ENCODE data around the gene PRKCA. TPM values are rescaled to one million over a fixed set of nuclear protein-coding genes. Genes with fewer than 3 reads are reported as not detected.

PRKCA gene
- total and polyA plus RNA-seq, 9 of the 15 experiments (the other 6 are each of a cell fraction or from before 2014, with no cell fraction given) = 3.2 to 33.0 (median 17.8) TPM

DNA sequence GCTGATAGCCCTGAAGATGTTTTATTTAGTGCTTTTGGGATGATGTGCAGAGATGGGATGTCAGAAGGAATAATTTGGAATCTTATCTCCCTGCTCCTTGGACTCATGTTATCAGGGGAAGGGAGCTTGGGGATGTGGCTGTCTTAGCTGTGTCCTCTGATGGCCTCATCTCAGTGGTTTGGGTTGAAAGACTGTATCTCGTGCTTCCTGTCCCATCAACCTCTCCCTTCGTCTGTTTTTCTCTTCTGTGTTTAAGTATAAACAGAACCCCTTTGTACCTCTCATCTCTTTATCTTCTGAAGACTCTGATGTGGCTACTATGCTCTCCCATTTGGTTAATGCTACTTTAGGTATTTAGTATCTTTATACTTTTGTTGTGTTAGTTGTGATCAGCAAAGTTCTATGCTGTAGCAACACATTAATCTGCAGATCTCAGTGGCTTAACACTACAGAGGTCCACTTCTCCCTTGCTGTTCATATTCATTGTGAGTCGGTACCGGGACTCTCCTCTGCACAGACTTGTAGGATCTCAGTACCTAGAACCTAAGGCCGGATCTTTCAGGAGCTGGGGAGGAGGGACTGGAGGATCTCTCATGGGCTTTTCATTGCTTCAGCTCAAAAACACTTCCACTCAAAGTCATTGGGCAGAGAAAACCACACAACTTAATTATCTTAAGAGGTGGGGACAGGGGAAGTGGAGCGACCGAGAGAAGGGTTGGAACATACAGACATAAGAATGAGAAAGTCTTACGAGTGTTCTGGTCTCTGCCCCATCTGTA is 28.8 kb downstream of the PRKCA start (continued):
- TF ChIP-seq BRD9 (IDR thresholded peaks at IDR 0.05; ENCODE audit: low read depth, partially characterized antibody) = no peak
- no peak for TF ChIP-seq RBM15 (IDR thresholded peaks at IDR 0.05; ENCODE audit: insufficient read depth, low read length)
- TF ChIP-seq GTF2F1 (IDR thresholded peaks at IDR 0.05; ENCODE audit: low read depth, low read length) = no peak
- TF ChIP-seq FOSL1 (tag; conservative IDR thresholded peaks at IDR 0.05) = peak; percentile 37; the same call in 1 of the 2 replicates
- no peak for TF ChIP-seq PHB (CRISPR knock-in tag; IDR thresholded peaks at IDR 0.05)
- no peak for TF ChIP-seq ZBTB17 (CRISPR knock-in tag; IDR thresholded peaks at IDR 0.05)
- no peak for TF ChIP-seq ZNF707 (CRISPR knock-in tag; conservative IDR thresholded peaks at IDR 0.05)
- no peak for TF ChIP-seq MTA3 (IDR thresholded peaks at IDR 0.05; ENCODE audit: borderline replicate concordance)
- TF ChIP-seq ARID1B (IDR thresholded peaks at IDR 0.05) = peak; percentile 68
- TF ChIP-seq, protein P1, sequence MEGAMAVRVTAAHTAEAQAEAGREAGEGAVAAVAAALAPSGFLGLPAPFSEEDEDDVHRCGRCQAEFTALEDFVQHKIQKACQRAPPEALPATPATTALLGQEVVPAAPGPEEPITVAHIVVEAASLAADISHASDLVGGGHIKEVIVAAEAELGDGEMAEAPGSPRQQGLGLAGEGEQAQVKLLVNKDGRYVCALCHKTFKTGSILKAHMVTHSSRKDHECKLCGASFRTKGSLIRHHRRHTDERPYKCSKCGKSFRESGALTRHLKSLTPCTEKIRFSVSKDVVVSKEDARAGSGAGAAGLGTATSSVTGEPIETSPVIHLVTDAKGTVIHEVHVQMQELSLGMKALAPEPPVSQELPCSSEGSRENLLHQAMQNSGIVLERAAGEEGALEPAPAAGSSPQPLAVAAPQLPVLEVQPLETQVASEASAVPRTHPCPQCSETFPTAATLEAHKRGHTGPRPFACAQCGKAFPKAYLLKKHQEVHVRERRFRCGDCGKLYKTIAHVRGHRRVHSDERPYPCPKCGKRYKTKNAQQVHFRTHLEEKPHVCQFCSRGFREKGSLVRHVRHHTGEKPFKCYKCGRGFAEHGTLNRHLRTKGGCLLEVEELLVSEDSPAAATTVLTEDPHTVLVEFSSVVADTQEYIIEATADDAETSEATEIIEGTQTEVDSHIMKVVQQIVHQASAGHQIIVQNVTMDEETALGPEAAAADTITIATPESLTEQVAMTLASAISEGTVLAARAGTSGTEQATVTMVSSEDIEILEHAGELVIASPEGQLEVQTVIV (CRISPR knock-in tag; IDR thresholded peaks at IDR 0.05; ENCODE audit: borderline replicate concordance) = no peak
- TF ChIP-seq SMARCA5 (IDR thresholded peaks at IDR 0.05) = no peak
- peak; percentile 44 for TF ChIP-seq ETV1 (tag; conservative IDR thresholded peaks at IDR 0.05; ENCODE audit: low read depth)
- 0 out of 2 replicates have a peak, but pooled peaks have one; percentile 39 for TF ChIP-seq LEF1 (IDR thresholded peaks at IDR 0.05)
- peak; percentile 31; the same call in 1 of the 2 replicates for TF ChIP-seq SMARCA4 (IDR thresholded peaks at IDR 0.05)
- peak; percentile 46; the same call in 1 of the 2 replicates for TF ChIP-seq SPI1 (IDR thresholded peaks at IDR 0.05; ENCODE audit: borderline replicate concordance, low read depth, low read length)
- 0 out of 4 replicates have a peak, but pooled peaks of 1 of the 2 experiments have one; percentile 24 for TF ChIP-seq FOXK2 (conservative IDR thresholded peaks at IDR 0.05 in 1 of 2, IDR thresholded peaks at IDR 0.05 in 1 of 2; ENCODE audit: low read depth in 2 of 2)
- TF ChIP-seq GABPB1 (CRISPR knock-in tag; IDR thresholded peaks at IDR 0.05) = peak; percentile 24; the same call in 1 of the 2 replicates
- no peak for TF ChIP-seq YBX1 (IDR thresholded peaks at IDR 0.05)
- TF ChIP-seq, protein P2, sequence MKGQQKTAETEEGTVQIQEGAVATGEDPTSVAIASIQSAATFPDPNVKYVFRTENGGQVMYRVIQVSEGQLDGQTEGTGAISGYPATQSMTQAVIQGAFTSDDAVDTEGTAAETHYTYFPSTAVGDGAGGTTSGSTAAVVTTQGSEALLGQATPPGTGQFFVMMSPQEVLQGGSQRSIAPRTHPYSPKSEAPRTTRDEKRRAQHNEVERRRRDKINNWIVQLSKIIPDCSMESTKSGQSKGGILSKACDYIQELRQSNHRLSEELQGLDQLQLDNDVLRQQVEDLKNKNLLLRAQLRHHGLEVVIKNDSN (CRISPR knock-in tag; IDR thresholded peaks at IDR 0.05) = no peak
- TF ChIP-seq RBBP5 (IDR thresholded peaks at IDR 0.05; ENCODE audit: borderline replicate concordance, insufficient read depth, low read length, poor library complexity, severe bottlenecking) = peak; percentile 52
- TF ChIP-seq, protein P3, sequence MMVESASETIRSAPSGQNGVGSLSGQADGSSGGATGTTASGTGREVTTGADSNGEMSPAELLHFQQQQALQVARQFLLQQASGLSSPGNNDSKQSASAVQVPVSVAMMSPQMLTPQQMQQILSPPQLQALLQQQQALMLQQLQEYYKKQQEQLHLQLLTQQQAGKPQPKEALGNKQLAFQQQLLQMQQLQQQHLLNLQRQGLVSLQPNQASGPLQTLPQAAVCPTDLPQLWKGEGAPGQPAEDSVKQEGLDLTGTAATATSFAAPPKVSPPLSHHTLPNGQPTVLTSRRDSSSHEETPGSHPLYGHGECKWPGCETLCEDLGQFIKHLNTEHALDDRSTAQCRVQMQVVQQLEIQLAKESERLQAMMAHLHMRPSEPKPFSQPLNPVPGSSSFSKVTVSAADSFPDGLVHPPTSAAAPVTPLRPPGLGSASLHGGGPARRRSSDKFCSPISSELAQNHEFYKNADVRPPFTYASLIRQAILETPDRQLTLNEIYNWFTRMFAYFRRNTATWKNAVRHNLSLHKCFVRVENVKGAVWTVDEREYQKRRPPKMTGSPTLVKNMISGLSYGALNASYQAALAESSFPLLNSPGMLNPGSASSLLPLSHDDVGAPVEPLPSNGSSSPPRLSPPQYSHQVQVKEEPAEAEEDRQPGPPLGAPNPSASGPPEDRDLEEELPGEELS (CRISPR knock-in tag; IDR thresholded peaks at IDR 0.05; ENCODE audit: borderline replicate concordance) = no peak
- TF ChIP-seq CC2D1A (IDR thresholded peaks at IDR 0.05) = no peak
- no peak for TF ChIP-seq ZFX (CRISPR knock-in tag; IDR thresholded peaks at IDR 0.05)
- TF ChIP-seq MTA2 (IDR thresholded peaks at IDR 0.05; ENCODE audit: low read depth) = peak; percentile 20; the same call in 1 of the 2 replicates
- no peak for TF ChIP-seq ZNF143 (CRISPR knock-in tag; IDR thresholded peaks at IDR 0.05)
- peak; percentile 69 for TF ChIP-seq CBFA2T3 (IDR thresholded peaks at IDR 0.05)

All from K562 (cell line).